ENCODE data around the gene MAPK10.

Gene MAPK10

DNA sequence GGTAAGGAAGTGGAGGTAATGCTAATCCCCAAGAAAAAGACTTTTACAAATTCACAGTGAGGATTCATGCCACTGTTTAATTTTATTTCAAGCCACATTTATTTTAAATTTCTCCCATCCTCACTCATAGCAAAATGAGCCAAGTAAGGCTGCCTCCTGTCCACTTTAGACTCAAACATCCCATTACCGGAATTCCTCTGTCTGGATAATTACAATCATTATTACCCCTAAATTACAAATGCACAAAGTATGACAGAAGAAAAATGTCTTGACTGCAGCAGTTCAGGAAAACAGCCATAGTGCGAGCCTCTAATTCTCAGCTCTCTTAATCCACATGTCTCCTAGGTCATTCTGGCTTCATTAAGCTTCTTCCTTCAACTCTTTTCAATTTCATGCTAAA, 57.0 kb downstream of the MAPK10 start:
- H3K4me3 ChIP-seq (ENCODE audit: low read depth, low read length) = no peak overlapping the region
- H3K4me1 ChIP-seq (ENCODE audit: control insufficient read depth, insufficient read depth, low read length) = no peaks in the 10 kb centered on the region
- H3K27ac ChIP-seq (ENCODE audit: extremely low read depth, low read depth, low read length) = no peak overlapping the region
- no peak for TF ChIP-seq ZNF571 (tag by site-specific recombination; IDR thresholded peaks at IDR 0.05)
- no peak for TF ChIP-seq MEIS1 (CRISPR knock-in tag; IDR thresholded peaks at IDR 0.05; ENCODE audit: borderline replicate concordance)
- TF ChIP-seq, protein P1, sequence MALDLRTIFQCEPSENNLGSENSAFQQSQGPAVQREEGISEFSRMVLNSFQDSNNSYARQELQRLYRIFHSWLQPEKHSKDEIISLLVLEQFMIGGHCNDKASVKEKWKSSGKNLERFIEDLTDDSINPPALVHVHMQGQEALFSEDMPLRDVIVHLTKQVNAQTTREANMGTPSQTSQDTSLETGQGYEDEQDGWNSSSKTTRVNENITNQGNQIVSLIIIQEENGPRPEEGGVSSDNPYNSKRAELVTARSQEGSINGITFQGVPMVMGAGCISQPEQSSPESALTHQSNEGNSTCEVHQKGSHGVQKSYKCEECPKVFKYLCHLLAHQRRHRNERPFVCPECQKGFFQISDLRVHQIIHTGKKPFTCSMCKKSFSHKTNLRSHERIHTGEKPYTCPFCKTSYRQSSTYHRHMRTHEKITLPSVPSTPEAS (tag by site-specific recombination; IDR thresholded peaks at IDR 0.05) = no peak
- TF ChIP-seq, protein P2, sequence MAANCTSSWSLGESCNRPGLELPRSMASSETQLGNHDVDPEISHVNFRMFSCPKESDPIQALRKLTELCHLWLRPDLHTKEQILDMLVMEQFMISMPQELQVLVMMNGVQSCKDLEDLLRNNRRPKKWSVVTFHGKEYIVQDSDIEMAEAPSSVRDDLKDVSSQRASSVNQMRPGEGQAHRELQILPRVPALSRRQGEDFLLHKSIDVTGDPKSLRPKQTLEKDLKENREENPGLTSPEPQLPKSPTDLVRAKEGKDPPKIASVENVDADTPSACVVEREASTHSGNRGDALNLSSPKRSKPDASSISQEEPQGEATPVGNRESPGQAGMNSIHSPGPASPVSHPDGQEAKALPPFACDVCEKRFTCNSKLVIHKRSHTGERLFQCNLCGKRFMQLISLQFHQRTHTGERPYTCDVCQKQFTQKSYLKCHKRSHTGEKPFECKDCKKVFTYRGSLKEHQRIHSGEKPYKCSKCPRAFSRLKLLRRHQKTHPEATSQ (tag by site-specific recombination; IDR thresholded peaks at IDR 0.05) = no peak
- no peak for TF ChIP-seq SALL2 (tag by site-specific recombination; IDR thresholded peaks at IDR 0.05; ENCODE audit: borderline replicate concordance)
- TF ChIP-seq KLF10 (tag by site-specific recombination; IDR thresholded peaks at IDR 0.05) = no peak
- TF ChIP-seq ZNF785 (tag by site-specific recombination; IDR thresholded peaks at IDR 0.05) = no peak
- TF ChIP-seq, protein P3, sequence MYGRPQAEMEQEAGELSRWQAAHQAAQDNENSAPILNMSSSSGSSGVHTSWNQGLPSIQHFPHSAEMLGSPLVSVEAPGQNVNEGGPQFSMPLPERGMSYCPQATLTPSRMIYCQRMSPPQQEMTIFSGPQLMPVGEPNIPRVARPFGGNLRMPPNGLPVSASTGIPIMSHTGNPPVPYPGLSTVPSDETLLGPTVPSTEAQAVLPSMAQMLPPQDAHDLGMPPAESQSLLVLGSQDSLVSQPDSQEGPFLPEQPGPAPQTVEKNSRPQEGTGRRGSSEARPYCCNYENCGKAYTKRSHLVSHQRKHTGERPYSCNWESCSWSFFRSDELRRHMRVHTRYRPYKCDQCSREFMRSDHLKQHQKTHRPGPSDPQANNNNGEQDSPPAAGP (tag by site-specific recombination; IDR thresholded peaks at IDR 0.05) = no peak
- ChIA-PET POLR2A (no interaction called here), CTCF (no interaction called here)
- H3K36me3 ChIP-seq (ENCODE audit: control insufficient read depth in 2 of 2, insufficient read depth in 1 of 2, low read length in 2 of 2) = no peaks in the 10 kb centered on the region
- H3K9me3 ChIP-seq (ENCODE audit: control insufficient read depth, insufficient read depth, low read depth, low read length) = no peaks in the 10 kb centered on the region

DNA sequence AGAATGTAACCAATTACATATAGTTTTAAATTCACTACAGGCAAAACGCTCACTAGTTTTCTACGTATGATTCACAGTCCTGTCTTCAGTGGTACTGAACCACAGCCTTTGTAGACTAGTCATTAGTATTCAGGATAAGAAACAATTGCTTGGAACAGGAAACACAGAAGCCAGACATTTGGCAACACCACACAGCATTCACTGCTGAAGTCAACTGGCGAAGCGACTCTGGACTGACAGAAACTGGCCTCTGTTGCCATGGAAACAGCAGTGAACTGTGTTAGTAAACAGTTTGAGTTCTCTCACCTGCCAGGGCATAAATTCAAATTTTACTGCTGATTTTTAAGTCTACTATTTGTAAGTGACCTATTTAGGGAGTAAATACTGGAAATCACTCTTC, 57.6 kb downstream of the MAPK10 start:
- Histone ChIP-seq H3K4me3 (ENCODE audit: low read depth, low read length) (no peak overlapping the region), H3K9me3 (ENCODE audit: control insufficient read depth, insufficient read depth, low read depth, low read length) (no peaks in the 10 kb centered on the region), H3K4me1 (ENCODE audit: control insufficient read depth, insufficient read depth, low read length) (no peaks in the 10 kb centered on the region), H3K36me3 (ENCODE audit: control insufficient read depth in 2 of 2, insufficient read depth in 1 of 2, low read length in 2 of 2) (no peaks in the 10 kb centered on the region), H3K27ac (ENCODE audit: extremely low read depth, low read depth, low read length) (no peak overlapping the region)
- ChIA-PET CTCF (no interaction called here), POLR2A (no interaction called here)
- TF ChIP-seq ZNF366 (tag by site-specific recombination; conservative IDR thresholded peaks at IDR 0.05) = no peak
- no peak for TF ChIP-seq ZNF571 (tag by site-specific recombination; IDR thresholded peaks at IDR 0.05)
- TF ChIP-seq, protein P4, sequence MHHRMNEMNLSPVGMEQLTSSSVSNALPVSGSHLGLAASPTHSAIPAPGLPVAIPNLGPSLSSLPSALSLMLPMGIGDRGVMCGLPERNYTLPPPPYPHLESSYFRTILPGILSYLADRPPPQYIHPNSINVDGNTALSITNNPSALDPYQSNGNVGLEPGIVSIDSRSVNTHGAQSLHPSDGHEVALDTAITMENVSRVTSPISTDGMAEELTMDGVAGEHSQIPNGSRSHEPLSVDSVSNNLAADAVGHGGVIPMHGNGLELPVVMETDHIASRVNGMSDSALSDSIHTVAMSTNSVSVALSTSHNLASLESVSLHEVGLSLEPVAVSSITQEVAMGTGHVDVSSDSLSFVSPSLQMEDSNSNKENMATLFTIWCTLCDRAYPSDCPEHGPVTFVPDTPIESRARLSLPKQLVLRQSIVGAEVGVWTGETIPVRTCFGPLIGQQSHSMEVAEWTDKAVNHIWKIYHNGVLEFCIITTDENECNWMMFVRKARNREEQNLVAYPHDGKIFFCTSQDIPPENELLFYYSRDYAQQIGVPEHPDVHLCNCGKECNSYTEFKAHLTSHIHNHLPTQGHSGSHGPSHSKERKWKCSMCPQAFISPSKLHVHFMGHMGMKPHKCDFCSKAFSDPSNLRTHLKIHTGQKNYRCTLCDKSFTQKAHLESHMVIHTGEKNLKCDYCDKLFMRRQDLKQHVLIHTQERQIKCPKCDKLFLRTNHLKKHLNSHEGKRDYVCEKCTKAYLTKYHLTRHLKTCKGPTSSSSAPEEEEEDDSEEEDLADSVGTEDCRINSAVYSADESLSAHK (tag by site-specific recombination; IDR thresholded peaks at IDR 0.05) = no peak
- no peak for TF ChIP-seq ZNF677 (tag by site-specific recombination; IDR thresholded peaks at IDR 0.05)
- no peak for TF ChIP-seq RBAK (tag by site-specific recombination; IDR thresholded peaks at IDR 0.05)
- no peak for TF ChIP-seq ZIC2 (tag by site-specific recombination; IDR thresholded peaks at IDR 0.05)
- no peak for TF ChIP-seq ZNF530 (tag by site-specific recombination; IDR thresholded peaks at IDR 0.05; ENCODE audit: low read depth)
- TF ChIP-seq KLF8 (tag by site-specific recombination; IDR thresholded peaks at IDR 0.05) = no peak
- TF ChIP-seq HOXC10 (CRISPR knock-in tag; IDR thresholded peaks at IDR 0.05) = no peak

DNA sequence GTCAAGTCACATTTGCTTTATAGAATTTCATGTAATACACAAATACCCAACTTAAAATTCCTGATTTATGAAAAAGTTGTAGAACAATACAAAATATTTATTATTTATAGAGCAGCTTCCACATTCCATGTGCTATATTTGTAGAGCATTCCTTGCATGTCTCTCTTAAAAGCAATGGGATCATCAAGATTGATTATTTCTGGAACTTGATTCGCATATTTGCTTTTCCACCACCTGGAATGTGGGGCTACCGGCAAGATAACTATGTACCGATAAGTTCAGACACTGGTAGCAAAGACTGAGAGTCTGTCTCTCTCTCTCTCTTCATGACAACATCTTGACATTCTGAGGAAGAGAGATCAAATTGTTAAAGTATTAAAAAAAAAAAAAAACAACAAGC, 59.3 kb downstream of the MAPK10 start:
- Histone ChIP-seq H3K36me3 (ENCODE audit: control insufficient read depth in 2 of 2, insufficient read depth in 1 of 2, low read length in 2 of 2) (no peaks in the 10 kb centered on the region), H3K4me3 (ENCODE audit: low read depth, low read length) (no peak overlapping the region), H3K9me3 (ENCODE audit: control insufficient read depth, insufficient read depth, low read depth, low read length) (no peaks in the 10 kb centered on the region), H3K27ac (ENCODE audit: extremely low read depth, low read depth, low read length) (no peak overlapping the region), H3K4me1 (ENCODE audit: control insufficient read depth, insufficient read depth, low read length) (no peaks in the 10 kb centered on the region)
- CTCF ChIA-PET = interaction anchor here (0.6 kb wide), 1 partner anchor 590 kb away, joined by 3 read pairs; no protein-coding TSS in a partner anchor
- POLR2A ChIA-PET = no interaction called here
- TF ChIP-seq ZNF747 (tag by site-specific recombination; IDR thresholded peaks at IDR 0.05) (no peak), ZNF544 (tag by site-specific recombination; IDR thresholded peaks at IDR 0.05) (no peak)
- TF ChIP-seq, protein P5, sequence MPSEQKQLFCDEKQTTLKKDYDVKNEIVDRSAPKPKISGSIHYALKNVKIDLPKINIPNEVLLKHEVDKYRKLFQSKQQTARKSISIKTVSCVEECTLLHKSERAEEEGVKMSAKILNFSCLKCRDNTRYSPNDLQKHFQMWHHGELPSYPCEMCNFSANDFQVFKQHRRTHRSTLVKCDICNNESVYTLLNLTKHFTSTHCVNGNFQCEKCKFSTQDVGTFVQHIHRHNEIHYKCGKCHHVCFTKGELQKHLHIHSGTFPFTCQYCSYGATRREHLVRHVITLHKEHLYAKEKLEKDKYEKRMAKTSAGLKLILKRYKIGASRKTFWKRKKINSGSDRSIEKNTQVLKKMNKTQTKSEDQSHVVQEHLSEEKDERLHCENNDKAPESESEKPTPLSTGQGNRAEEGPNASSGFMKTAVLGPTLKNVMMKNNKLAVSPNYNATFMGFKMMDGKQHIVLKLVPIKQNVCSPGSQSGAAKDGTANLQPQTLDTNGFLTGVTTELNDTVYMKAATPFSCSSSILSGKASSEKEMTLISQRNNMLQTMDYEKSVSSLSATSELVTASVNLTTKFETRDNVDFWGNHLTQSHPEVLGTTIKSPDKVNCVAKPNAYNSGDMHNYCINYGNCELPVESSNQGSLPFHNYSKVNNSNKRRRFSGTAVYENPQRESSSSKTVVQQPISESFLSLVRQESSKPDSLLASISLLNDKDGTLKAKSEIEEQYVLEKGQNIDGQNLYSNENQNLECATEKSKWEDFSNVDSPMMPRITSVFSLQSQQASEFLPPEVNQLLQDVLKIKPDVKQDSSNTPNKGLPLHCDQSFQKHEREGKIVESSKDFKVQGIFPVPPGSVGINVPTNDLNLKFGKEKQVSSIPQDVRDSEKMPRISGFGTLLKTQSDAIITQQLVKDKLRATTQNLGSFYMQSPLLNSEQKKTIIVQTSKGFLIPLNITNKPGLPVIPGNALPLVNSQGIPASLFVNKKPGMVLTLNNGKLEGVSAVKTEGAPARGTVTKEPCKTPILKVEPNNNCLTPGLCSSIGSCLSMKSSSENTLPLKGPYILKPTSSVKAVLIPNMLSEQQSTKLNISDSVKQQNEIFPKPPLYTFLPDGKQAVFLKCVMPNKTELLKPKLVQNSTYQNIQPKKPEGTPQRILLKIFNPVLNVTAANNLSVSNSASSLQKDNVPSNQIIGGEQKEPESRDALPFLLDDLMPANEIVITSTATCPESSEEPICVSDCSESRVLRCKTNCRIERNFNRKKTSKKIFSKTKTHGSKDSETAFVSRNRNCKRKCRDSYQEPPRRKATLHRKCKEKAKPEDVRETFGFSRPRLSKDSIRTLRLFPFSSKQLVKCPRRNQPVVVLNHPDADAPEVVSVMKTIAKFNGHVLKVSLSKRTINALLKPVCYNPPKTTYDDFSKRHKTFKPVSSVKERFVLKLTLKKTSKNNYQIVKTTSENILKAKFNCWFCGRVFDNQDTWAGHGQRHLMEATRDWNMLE (tag by site-specific recombination; conservative IDR thresholded peaks at IDR 0.05; ENCODE audit: low read depth) = no peak
- TF ChIP-seq, protein P6, sequence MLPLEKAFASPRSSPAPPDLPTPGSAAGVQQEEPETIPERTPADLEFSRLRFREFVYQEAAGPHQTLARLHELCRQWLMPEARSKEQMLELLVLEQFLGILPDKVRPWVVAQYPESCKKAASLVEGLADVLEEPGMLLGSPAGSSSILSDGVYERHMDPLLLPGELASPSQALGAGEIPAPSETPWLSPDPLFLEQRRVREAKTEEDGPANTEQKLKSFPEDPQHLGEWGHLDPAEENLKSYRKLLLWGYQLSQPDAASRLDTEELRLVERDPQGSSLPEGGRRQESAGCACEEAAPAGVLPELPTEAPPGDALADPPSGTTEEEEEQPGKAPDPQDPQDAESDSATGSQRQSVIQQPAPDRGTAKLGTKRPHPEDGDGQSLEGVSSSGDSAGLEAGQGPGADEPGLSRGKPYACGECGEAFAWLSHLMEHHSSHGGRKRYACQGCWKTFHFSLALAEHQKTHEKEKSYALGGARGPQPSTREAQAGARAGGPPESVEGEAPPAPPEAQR (tag by site-specific recombination; IDR thresholded peaks at IDR 0.05) = no peak

Measured in HEK293 (cell line).